GM19239 (cell line): ENCODE measurements around the gene GJA10.
A peak's percentile ranks its signal among the peaks of the same experiment; 100 is the strongest.

Source experiments
- DNase-seq: peaks from one replicate; pipeline ENCODE4 v3.0.0; 2011; ENCODE audit warnings: low spot score; ENCODE audit not compliant: insufficient read length
- FAIRE-seq: peaks from 2 replicates; lab custom pipeline; 2011; peaks lifted over from hg19 to GRCh38; lab: Jason Lieb, UNC

Gene GJA10

DNA sequence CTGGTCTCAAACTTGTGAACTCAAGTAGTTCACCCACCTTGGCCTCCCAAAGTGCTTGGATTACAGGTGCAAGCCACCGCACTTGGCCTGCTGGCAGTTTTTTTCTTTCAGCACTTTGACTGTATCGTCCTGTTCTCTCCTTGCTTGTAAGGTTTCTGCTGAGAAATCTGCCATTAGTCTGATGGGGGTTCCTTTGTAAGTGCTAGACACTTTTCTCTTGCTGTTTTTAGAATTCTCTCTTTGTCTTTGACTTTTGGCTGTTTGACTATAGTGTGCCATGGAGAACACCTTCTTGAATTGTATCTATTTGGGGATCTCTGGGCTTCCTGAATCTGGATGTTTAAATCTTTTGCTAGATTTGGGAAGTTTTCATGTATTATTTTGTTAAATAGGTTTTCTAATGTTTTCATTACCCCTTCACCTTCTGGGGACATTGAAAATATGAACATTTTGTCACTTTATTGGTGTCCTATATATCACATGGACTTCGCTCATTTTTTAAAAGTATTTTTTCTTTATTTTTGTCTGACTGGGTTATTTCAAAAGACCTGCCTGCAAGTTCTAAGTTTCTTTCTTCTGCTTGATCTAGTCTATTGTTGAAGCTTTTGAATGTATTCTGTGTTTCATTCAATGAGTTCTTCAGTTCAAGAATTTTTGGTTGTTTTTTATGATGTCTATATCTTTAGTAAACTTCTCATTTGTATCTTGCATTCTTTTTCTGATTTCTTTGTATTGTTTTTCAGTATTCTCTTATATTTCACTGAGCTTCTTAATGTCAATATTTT is 22.1 kb downstream of the GJA10 start:
- DNase-seq: no peak
- no peak for FAIRE-seq

- DNase-seq: no peak
- FAIRE-seq: no peak
Measured at GRCh38 chr6:89917216-89917615, 22.9 kb downstream of the GJA10 start.

DNA sequence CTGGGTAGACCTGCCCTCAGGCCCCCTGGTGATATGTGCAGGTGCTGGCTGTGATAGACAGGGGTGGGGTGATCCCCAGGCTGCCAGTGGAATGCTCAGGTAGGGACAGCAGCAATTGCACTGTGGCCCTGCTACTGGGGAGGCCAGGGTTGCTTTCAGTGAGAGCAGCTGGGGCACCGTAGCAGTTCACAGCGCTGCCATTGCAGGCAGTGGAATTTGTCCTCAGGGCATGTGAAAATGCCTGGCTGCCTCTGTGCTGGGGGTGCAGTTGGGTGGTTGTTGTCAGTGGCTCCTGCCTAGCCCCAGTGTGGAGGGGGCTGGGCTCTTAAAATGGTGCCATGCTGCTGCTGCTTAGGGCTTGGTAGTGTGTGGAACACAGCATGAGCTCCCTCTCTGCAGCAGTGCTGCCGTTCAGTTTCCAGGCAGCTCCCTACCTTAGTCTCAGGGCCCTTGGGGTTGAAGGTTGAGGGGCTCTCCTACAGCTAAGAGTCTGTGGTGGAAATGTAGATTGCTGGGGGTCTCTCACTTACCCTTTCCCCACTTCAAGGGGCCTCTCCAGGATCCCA is 23.6 kb downstream of the GJA10 start:
- no peak for DNase-seq
- FAIRE-seq: no peak

DNA sequence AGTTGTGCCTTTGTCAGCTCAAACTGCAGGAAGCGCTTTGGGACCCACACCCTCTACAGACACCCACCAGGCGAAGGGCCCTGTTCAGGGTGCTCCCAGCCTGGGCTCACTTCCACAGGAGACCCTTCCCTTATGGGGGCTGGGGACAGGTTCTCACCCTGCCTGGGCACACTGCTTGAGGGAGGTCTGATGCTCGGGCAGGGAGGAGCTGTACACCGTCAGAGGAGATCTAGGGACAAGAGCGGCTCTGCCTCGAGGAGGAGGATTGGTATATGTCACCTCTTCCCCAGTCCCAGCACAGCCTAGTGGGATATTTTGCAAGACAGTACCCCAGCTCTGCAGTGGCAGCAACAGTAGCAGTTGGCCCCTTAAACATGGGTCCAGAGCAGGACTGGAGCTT is 26.9 kb downstream of the GJA10 start:
- DNase-seq (no peak), FAIRE-seq (no peak)

GRCh38 chr6:89921691-89922090 is 27.4 kb downstream of the GJA10 start:
- DNase-seq (no peak), FAIRE-seq (no peak)

DNA sequence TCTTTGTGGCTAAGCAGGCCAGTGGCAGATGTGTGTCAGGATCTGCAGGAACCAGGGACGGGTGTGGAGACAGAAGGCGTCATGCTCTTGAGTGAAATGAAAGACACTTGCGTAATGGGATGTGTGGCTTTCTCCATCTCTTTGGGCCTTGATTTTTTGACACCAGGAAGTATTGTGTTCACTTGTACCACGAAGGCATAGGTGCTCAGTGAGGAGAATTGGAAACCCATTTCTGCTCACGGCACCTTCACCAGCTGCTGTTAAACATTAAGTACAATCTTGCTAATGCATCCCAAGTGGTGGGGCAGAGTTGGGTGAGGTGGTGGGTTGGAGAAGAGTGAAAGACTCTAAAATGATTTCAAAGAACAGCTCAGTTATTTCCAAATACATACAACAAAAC is 30.0 kb downstream of the GJA10 start:
- FAIRE-seq (no peak), DNase-seq (no peak)

DNA sequence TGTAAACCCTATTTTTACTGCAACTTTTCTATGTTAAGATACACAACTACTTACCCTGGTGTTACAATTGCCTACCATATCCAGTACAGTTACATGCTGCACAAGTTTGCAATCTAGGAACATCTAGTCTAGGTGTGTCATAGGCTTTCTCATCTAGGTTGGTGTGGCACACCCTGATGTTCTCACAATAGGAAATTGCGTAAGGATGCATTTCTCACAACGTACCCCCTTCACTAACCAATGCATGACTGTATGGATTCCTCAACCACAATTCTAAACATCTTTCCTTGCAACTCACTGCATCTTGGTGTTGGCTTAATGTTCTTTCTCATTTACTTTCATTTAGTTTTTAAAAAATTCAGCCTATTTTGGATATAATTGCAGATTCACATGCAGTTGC is 31.6 kb downstream of the GJA10 start:
- DNase-seq: no peak
- FAIRE-seq: no peak

DNA sequence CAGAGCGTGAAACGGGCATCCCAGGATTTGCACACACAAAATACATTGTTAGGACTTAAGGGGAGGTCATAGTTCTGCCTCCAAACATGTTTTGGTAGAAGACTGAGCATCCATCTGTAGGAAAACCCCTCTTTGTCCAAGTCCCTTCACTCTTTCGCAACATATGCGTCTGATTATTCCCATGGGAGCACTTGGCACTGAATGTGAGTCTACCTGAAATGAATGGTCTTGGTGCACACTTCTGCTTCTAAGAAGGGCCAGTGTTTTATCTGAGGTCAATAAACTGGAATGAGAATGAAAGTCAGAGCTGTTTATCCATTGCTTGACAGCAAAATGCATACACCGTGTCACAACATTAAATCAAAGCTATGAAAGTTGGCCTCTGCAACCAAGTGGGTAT is 33.0 kb downstream of the GJA10 start:
- FAIRE-seq (no peak), DNase-seq (no peak)

GRCh38 chr6:89927791-89928550 is 33.7 kb downstream of the GJA10 start:
- DNase-seq: no peak
- FAIRE-seq: no peak

GRCh38 chr6:89928604-89929003 is 34.3 kb downstream of the GJA10 start:
- DNase-seq (no peak), FAIRE-seq (no peak)

- FAIRE-seq: no peak
- DNase-seq: no peak
Measured at GRCh38 chr6:89930789-89931188, 36.5 kb downstream of the GJA10 start.

GRCh38 chr6:89932245-89932802 is 38.1 kb downstream of the GJA10 start:
- no peak for DNase-seq
- FAIRE-seq: no peak

DNA sequence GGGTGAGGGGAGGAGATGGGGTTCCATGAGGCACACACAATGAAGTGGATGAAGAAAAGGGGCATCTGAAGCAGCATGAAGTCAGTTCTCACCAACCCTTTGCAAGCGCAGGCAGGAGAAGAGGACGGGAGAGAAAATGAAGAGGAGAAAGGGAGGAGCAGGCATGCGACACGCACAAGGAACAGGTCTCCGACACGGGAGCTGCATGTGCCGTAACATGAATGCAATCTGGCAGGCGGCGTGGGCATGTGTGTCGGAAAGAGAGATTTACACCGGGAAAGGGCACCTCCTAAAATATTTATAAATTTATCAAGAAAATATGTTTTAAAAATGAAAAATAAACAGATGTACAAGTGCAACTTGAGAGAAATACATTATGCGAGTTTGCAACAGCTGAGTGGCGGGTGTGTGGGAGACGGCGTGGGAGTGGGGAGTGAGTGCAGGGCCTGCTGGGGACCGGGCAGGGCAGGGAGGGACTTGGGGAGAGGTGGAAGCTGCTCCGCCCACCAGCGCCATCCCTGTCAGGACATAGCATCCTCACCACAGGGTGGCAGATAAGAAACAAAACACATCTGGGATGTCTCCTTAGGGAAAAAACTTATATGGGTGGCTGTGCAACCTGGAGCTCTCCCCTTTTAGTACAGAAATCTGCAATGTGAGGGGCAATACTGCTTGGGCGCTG is 40.6 kb downstream of the GJA10 start:
- FAIRE-seq (no peak), DNase-seq (no peak)

- no peak for FAIRE-seq
- DNase-seq: no peak
Measured at GRCh38 chr6:89936177-89936576, 41.9 kb downstream of the GJA10 start.

GRCh38 chr6:89938014-89938413 is 43.7 kb downstream of the GJA10 start:
- DNase-seq: no peak
- no peak for FAIRE-seq

DNA sequence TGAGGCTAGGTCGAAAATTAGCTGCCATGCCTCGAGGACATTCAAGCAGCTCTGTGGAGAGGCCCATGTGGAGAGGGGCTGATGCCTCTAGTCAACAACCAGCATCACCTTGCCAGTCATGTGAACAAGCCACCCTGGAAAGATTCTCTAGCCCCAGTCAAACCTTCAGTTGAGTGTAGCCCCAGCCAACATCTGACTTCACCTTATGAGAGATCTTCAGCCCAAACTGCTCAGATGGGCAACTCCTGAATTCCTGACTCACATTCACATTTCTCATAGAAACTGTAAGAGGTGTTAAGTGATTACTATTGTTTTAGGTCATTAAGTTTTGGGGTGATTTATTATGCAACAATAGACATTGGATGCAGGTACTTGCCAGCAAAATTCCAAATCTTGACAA is 44.9 kb downstream of the GJA10 start:
- FAIRE-seq: no peak

DNA sequence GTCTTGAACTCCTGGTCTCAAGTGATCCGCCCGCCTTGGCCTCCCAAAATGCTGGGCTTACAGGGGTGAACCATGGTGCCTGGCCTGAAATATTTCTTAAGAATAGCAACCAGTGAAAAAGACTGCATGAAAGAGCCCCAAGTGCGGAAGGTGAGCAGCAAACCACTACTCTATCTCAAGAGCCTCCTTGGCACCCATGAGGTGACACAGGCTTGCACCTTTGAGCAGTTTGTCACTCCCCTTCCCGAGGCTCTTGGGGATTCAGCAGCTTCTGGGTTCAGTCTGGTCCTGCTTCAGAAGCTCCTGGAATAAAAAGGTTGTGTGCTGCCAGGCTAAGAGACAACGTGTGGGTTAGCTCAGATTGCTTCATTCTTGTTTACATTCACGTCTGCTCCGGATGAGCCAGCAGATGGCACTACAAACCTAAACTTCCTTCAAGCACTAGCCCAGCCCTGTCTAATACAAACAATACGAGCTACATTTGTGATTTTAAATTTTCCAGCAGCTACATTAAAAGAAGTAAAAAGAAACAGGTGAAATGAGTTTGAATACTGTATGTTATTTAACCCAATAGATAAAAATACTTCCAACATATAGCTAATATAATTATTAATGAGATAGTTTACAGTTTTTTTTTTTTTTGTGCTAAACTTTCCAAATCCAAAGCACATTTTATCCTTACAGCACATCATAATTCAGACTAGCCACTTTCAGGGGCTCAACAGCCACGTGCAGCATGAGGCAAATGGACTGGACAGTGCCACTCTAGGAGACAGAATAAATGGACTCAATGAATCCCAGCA is 46.2 kb downstream of the GJA10 start:
- DNase-seq (peak; percentile 69), FAIRE-seq (peak; percentile 88)

More for the DNA sequence above, 44.9 kb downstream of the GJA10 start:
- DNase-seq: no peak

DNA sequence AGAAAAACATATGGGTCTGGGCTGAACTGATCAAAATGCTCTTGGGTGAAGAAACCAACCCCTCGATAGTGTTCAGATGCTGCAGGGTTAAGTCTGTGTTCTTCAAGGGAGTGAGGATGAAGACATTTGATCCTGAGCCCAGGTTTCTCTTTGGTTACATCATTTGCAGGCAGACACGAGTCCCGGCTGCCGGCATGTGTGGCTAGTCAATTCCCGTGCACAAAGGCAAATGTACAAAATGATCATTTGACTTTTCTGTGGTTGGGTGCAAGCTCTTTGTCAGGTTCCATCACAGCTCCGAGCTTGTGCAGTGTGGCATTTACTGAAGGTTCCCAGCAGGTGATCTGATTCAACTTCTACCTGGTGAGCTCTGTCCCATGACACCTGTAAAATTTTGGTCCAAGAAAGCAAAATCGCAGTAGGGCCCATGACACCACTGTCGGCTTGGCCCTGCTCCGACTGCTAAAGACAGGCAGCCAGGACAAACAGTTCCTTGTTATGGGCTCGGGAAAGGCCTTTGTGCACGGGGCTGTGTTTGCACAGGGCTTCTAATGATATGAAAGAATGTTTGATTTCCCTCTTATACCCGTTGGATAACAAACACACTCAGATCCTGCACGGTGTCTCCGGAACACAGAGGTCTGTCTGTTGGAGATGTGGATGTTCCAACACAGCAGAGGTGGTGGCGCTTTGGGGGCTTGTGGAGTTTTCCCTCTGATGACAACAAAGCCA is 46.9 kb downstream of the GJA10 start:
- DNase-seq: no peak

More for the DNA sequence above, 46.9 kb downstream of the GJA10 start:
- FAIRE-seq: no peak
